ENCODE measurements around the gene ABLIM2. TPM values are rescaled to one million over a fixed set of nuclear protein-coding genes. Genes with fewer than 3 reads are reported as not detected.

ABLIM2 gene
- total and polyA plus RNA-seq, 5 donors from 2014 or later = 0.88 to 2.0 (median 1.2) TPM

DNA sequence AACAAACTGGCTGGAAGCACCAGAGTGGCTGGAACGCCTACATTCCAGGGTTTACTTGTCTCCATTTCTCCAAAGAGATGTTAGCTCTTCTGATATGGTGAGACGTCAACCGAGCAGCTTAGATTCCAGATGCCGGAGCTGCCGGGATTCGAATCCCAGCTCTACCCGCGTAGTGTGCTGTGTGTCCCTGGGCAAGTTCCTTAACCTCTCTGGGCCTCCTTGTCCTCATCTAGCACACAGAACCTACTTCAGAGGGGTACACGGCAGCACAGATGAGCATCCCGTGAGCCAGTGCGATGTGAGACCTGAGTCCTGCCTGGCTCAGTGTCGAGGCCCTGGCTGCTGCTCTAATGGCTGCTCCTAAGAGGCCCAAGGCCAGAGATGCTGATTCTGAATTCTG is 60.1 kb downstream of the ABLIM2 start:
- no peaks in the 10 kb centered on the region for H3K27me3 Mint-ChIP-seq
- H3K27ac Mint-ChIP-seq = no peak overlapping the region
- no peak overlapping the region for H3K4me3 Mint-ChIP-seq

DNA sequence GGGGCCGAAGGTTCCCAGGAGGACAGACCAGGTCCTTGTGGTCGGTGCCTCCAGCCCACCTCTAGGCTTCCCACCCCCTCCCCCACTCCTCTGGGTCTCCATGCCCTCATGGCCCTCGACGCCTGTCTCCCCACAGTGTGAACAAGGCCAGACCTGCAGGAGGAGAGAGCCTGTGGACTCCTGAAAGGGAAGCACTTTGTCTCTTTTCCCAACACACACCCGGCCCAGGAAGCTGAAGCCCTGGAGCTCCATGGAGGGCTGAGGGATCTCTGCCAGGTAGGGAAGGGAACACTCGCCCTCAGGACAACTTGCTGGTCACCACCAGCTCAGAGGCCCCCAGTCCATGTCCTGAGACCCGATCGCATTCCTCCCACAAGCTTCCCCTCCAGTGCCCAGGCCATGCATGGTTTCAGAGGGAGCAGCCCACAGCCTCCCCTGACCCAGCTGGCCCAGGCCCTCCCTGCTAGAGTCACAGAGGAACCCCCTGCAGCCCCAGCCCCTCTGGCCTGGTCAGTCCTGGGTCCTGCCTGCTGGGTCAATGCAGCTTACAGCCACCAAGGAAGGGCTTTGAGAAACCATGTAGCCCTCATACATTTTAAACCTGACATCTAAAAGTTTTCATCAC is 60.8 kb downstream of the ABLIM2 start:
- H3K27me3 ChIP-seq (ENCODE audit: control insufficient read depth, insufficient read depth, low read length) = no peaks in the 10 kb centered on the region
- Mint-ChIP-seq H3K9me3 (peaks cover 0 to 19% (median 6%) of the 10 kb centered on the region in 7 donors), H3K4me3 (no peak overlapping the region), H3K27ac (no peak overlapping the region), H3K36me3 (peaks cover 6% of the 10 kb centered on the region), H3K27me3 (no peaks in the 10 kb centered on the region), H3K4me1 (no peaks in the 10 kb centered on the region)
- DNase-seq = no peak
- H3K4me3 ChIP-seq (ENCODE audit: low read depth, low read length) = no peak overlapping the region
- no peaks in the 10 kb centered on the region for H3K36me3 ChIP-seq (ENCODE audit: control insufficient read depth, insufficient read depth, low read length)
- no peak overlapping the region for H3K27ac ChIP-seq (ENCODE audit: insufficient read depth, low read length, poor library complexity, severe bottlenecking)
- no peaks in the 10 kb centered on the region for H3K4me1 ChIP-seq (ENCODE audit: control insufficient read depth, insufficient read depth, low read length, poor library complexity, severe bottlenecking)
- peaks cover 10 to 12% of the 10 kb centered on the region in 2 experiments for H3K9me3 ChIP-seq (ENCODE audit: control insufficient read depth in 2 of 2, low read length in 2 of 2)
- ATAC-seq (ENCODE audit: low read depth in 2 of 2) = no peak

More for the DNA sequence above, 60.1 kb downstream of the ABLIM2 start:
- no peak overlapping the region for H3K4me3 ChIP-seq (ENCODE audit: low read depth, low read length)
- Mint-ChIP-seq H3K36me3 (peaks cover 6% of the 10 kb centered on the region), H3K4me1 (no peaks in the 10 kb centered on the region), H3K9me3 (peaks cover 0 to 16% (median 6%) of the 10 kb centered on the region in 7 donors)
- H3K27ac ChIP-seq (ENCODE audit: insufficient read depth, low read length, poor library complexity, severe bottlenecking) = no peak overlapping the region
- no peak for DNase-seq
- H3K27me3 ChIP-seq (ENCODE audit: control insufficient read depth, insufficient read depth, low read length) = no peaks in the 10 kb centered on the region
- no peaks in the 10 kb centered on the region for H3K36me3 ChIP-seq (ENCODE audit: control insufficient read depth, insufficient read depth, low read length)
- no peaks in the 10 kb centered on the region for H3K4me1 ChIP-seq (ENCODE audit: control insufficient read depth, insufficient read depth, low read length, poor library complexity, severe bottlenecking)
- no peak for ATAC-seq (ENCODE audit: low read depth in 2 of 2)
- H3K9me3 ChIP-seq (ENCODE audit: control insufficient read depth in 2 of 2, low read length in 2 of 2) = peaks cover 8% of the 10 kb centered on the region in 2 experiments

DNA sequence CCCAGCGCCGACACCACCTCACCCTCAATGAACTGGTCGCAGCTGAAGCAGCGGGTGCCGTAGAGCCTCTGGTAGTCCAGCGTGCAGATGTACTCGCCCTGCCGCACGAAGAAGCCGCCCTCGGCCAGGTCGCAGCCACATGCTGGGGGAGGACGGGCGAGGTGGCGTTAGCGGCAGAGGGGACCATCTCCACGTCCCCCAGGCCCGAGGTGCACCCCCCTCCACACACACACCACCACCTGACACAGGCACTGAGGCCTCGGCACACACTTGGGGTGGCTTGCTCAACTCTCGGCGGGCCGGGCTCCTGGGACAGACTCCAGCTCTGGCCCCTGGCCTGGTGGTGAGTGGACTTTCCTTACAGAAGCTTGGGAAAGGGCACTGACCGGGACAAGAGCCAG is 61.5 kb downstream of the ABLIM2 start:
- peaks cover 1 to 19% (median 6%) of the 10 kb centered on the region in 7 donors for H3K9me3 Mint-ChIP-seq
- H3K9me3 ChIP-seq (ENCODE audit: control insufficient read depth in 2 of 2, low read length in 2 of 2) = peaks cover 10 to 12% of the 10 kb centered on the region in 2 experiments
- H3K27me3 ChIP-seq (ENCODE audit: control insufficient read depth, insufficient read depth, low read length) = no peaks in the 10 kb centered on the region
- H3K27me3 Mint-ChIP-seq = no peaks in the 10 kb centered on the region
- no peak overlapping the region for H3K27ac Mint-ChIP-seq
- H3K36me3 Mint-ChIP-seq = peaks cover 6% of the 10 kb centered on the region
- H3K4me1 ChIP-seq (ENCODE audit: control insufficient read depth, insufficient read depth, low read length, poor library complexity, severe bottlenecking) = no peaks in the 10 kb centered on the region
- H3K4me3 Mint-ChIP-seq = no peak overlapping the region
- no peak overlapping the region for H3K27ac ChIP-seq (ENCODE audit: insufficient read depth, low read length, poor library complexity, severe bottlenecking)
- H3K36me3 ChIP-seq (ENCODE audit: control insufficient read depth, insufficient read depth, low read length) = no peaks in the 10 kb centered on the region
- DNase-seq = no peak
- no peak overlapping the region for H3K4me3 ChIP-seq (ENCODE audit: low read depth, low read length)
- ATAC-seq (ENCODE audit: low read depth in 2 of 2) = no peak
- H3K4me1 Mint-ChIP-seq = no peaks in the 10 kb centered on the region

GRCh38 chr4:8096690-8097061 is 61.9 kb downstream of the ABLIM2 start:
- Histone ChIP-seq H3K36me3 (ENCODE audit: control insufficient read depth, insufficient read depth, low read length) (no peaks in the 10 kb centered on the region), H3K27ac (ENCODE audit: insufficient read depth, low read length, poor library complexity, severe bottlenecking) (no peak overlapping the region), H3K27me3 (ENCODE audit: control insufficient read depth, insufficient read depth, low read length) (no peaks in the 10 kb centered on the region), H3K9me3 (ENCODE audit: control insufficient read depth in 2 of 2, low read length in 2 of 2) (peaks cover 10 to 12% of the 10 kb centered on the region in 2 experiments), H3K4me3 (ENCODE audit: low read depth, low read length) (no peak overlapping the region), H3K4me1 (ENCODE audit: control insufficient read depth, insufficient read depth, low read length, poor library complexity, severe bottlenecking) (no peaks in the 10 kb centered on the region)
- H3K27ac Mint-ChIP-seq = no peak overlapping the region
- DNase-seq (no peak), ATAC-seq (ENCODE audit: low read depth in 2 of 2) (no peak)
- no peaks in the 10 kb centered on the region for H3K27me3 Mint-ChIP-seq
- no peak overlapping the region for H3K4me3 Mint-ChIP-seq
- H3K4me1 Mint-ChIP-seq = no peaks in the 10 kb centered on the region
- peaks cover 1 to 19% (median 6%) of the 10 kb centered on the region in 7 donors for H3K9me3 Mint-ChIP-seq
- peaks cover 6% of the 10 kb centered on the region for H3K36me3 Mint-ChIP-seq

DNA sequence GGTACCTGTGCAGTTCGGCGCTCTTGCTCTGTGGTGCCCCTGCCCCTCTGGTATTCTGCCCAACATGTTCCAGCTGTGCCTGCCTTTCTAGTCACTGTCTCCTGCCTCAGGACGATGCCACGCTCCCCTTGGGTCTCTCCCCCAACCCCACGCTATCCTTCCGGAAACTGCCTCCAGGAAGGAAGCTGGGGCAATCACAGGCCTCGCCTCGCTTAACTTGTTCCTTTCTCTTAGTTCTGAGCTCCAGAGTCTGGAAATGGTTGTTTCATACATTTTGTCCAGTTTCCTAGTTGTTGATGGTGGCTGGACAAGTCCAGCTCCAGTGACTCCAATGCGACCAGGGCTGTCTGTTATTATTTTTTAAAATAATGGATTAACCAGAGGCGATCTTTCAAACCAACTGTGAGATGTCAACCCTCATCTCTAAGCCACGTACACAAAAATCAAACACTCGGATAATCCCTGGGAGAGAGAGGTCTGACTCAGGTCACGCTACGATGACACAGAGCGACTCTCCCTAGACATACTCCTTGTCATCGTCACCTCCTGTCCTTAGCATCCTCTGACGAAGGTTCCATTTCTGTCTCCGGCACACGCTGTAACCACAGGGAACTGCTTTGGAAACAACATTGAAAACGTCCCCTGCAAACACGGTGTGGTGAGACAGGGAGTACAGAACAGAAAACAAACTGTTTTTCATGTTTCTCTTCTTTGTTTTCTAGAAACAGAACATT is 62.5 kb downstream of the ABLIM2 start:
- Mint-ChIP-seq H3K27me3 (no peaks in the 10 kb centered on the region), H3K4me3 (no peak overlapping the region), H3K4me1 (no peaks in the 10 kb centered on the region), H3K9me3 (peaks cover 1 to 19% (median 6%) of the 10 kb centered on the region in 7 donors), H3K36me3 (peaks cover 6% of the 10 kb centered on the region), H3K27ac (no peak overlapping the region)
- H3K4me1 ChIP-seq (ENCODE audit: control insufficient read depth, insufficient read depth, low read length, poor library complexity, severe bottlenecking) = no peaks in the 10 kb centered on the region
- no peak for ATAC-seq (ENCODE audit: low read depth in 2 of 2)
- no peak overlapping the region for H3K27ac ChIP-seq (ENCODE audit: insufficient read depth, low read length, poor library complexity, severe bottlenecking)
- no peaks in the 10 kb centered on the region for H3K27me3 ChIP-seq (ENCODE audit: control insufficient read depth, insufficient read depth, low read length)
- H3K9me3 ChIP-seq (ENCODE audit: control insufficient read depth in 2 of 2, low read length in 2 of 2) = peaks cover 10 to 12% of the 10 kb centered on the region in 2 experiments
- H3K4me3 ChIP-seq (ENCODE audit: low read depth, low read length) = no peak overlapping the region
- DNase-seq = no peak
- no peaks in the 10 kb centered on the region for H3K36me3 ChIP-seq (ENCODE audit: control insufficient read depth, insufficient read depth, low read length)

DNA sequence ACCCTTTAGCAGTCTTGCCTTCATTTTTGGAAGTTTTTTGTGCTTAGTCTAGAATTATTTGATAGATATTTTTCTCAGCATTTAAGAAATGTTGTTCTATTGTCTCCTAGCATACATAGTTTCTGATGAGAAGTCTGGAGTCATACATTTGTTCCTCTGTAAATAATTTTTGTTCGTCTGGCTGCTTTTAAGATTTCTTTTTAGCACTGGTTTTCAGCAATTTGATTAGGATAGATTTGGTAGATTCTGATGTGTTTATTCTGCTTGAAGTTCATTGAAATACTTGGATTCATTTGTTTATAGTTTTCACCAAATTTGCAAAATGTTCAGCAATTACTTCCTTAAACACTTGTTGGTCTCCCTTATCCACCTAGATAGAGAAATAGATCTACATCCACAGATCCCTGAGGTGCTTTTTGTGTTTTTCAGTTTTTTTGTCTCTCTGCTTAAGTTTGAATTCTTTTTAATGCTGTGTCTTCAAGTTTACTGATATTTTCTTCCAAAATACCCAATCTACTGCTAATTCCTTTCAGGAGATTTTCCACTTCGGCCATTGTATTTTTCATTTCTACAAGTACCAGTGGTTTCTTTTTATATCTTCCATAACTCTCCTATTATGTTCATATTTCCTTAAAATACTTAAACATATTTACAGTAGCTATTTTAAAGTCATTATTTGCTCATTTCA is 64.9 kb downstream of the ABLIM2 start:
- H3K36me3 Mint-ChIP-seq = peaks cover 6% of the 10 kb centered on the region
- Histone ChIP-seq H3K4me1 (ENCODE audit: control insufficient read depth, insufficient read depth, low read length, poor library complexity, severe bottlenecking) (no peaks in the 10 kb centered on the region), H3K4me3 (ENCODE audit: low read depth, low read length) (no peak overlapping the region), H3K27ac (ENCODE audit: insufficient read depth, low read length, poor library complexity, severe bottlenecking) (no peak overlapping the region), H3K9me3 (ENCODE audit: control insufficient read depth in 2 of 2, low read length in 2 of 2) (peaks cover 10 to 12% of the 10 kb centered on the region in 2 experiments), H3K27me3 (ENCODE audit: control insufficient read depth, insufficient read depth, low read length) (no peaks in the 10 kb centered on the region), H3K36me3 (ENCODE audit: control insufficient read depth, insufficient read depth, low read length) (no peaks in the 10 kb centered on the region)
- DNase-seq (no peak), ATAC-seq (ENCODE audit: low read depth in 2 of 2) (no peak)
- H3K27ac Mint-ChIP-seq = no peak overlapping the region
- H3K27me3 Mint-ChIP-seq = no peaks in the 10 kb centered on the region
- no peak overlapping the region for H3K4me3 Mint-ChIP-seq
- peaks cover 1 to 19% (median 6%) of the 10 kb centered on the region in 7 donors for H3K9me3 Mint-ChIP-seq
- H3K4me1 Mint-ChIP-seq = no peaks in the 10 kb centered on the region

DNA sequence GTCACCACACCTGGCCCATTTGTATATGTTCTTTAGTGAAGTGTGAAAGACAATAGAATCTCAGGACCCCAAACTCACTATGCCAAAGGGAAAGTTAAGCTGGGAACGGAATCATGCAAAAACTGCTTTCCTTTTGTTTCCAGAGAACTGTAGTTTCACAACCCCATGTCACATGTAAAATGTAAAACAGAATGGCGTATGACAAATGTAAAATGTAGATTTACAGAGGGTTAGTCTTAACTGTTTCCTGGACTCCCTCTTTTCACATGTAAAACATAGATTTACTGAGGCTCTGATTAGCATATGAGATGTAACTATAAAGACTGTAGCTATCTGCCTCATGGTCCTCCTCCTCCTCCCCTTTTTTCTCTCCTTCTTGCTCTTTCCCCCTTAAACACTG is 66.3 kb downstream of the ABLIM2 start:
- H3K27ac ChIP-seq (ENCODE audit: insufficient read depth, low read length, poor library complexity, severe bottlenecking) = no peak overlapping the region
- H3K9me3 ChIP-seq (ENCODE audit: control insufficient read depth in 2 of 2, low read length in 2 of 2) = peaks cover 10 to 12% of the 10 kb centered on the region in 2 experiments
- no peak overlapping the region for H3K27ac Mint-ChIP-seq
- no peaks in the 10 kb centered on the region for H3K4me1 ChIP-seq (ENCODE audit: control insufficient read depth, insufficient read depth, low read length, poor library complexity, severe bottlenecking)
- ATAC-seq (ENCODE audit: low read depth in 2 of 2) = no peak
- no peaks in the 10 kb centered on the region for H3K27me3 Mint-ChIP-seq
- H3K27me3 ChIP-seq (ENCODE audit: control insufficient read depth, insufficient read depth, low read length) = no peaks in the 10 kb centered on the region
- no peaks in the 10 kb centered on the region for H3K4me1 Mint-ChIP-seq
- H3K9me3 Mint-ChIP-seq = peaks cover 0 to 19% (median 6%) of the 10 kb centered on the region in 7 donors
- H3K4me3 Mint-ChIP-seq = no peak overlapping the region
- no peaks in the 10 kb centered on the region for H3K36me3 ChIP-seq (ENCODE audit: control insufficient read depth, insufficient read depth, low read length)
- peaks cover 6% of the 10 kb centered on the region for H3K36me3 Mint-ChIP-seq
- no peak for DNase-seq
- H3K4me3 ChIP-seq (ENCODE audit: low read depth, low read length) = no peak overlapping the region

All from CD4-positive, CD25-positive, alpha-beta regulatory T cell (primary cell).